ENCODE results near the gene KLHL8.
"Not testable (repeated sequence)": the region's sequence is repeated elsewhere in the genome, so short reads cannot be mapped to it uniquely, and the experiment has no call there.

Gene KLHL8

DNA sequence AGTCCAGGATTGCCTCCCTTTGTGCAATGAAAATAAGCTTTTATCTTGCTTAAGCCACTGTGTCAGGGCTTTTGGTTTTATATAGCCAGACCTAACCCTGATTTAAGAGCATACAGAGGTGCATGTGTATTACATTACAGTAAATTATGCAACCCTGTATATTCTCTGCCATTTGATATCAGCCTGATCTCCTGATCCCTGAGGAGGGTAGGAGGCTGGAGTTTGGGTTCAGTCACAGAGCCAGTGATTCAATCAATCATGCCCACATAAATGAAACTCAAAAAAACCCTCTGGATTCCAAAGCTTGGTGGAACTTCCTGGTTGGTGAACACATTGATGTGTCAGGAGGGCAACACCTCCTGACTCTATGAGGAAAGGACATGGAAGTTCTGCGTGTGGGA is 7.3 kb upstream of the KLHL8 start:
- no peak for FAIRE-seq

- FAIRE-seq: no peak
Measured at GRCh38 chr4:87225936-87226335, 5.5 kb upstream of the KLHL8 start.

GRCh38 chr4:87224141-87224923 is 3.9 kb upstream of the KLHL8 start:
- no peak for FAIRE-seq

- FAIRE-seq: no peak
Measured at GRCh38 chr4:87219632-87220093, 755 bp downstream of the KLHL8 start.

DNA sequence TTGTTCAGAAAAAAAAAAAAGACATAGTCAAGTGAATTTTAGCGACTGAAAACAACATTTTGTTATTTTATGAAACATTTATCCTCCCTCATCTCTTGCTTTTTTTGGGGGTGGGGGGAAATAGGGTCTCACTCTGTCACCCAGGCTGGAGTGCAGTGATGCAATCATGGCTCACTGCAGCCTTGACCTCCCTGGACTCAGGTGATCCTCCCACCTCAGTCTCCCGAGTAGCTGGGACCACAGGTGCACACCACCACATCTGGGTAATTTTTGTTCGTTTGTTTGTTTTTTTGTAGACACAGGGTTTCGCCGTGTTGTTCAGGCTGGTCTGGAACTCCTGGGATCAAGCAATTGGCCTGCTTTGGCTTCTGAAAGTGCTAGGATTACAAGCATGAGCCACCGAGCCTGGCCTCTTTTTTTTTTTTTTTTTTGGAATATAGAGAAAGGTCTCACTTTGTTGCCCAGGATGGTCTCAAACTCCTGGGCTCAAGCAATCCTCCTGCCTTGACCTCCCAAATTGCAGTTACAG is 3.1 kb downstream of the KLHL8 start:
- not testable (repeated sequence) for FAIRE-seq

DNA sequence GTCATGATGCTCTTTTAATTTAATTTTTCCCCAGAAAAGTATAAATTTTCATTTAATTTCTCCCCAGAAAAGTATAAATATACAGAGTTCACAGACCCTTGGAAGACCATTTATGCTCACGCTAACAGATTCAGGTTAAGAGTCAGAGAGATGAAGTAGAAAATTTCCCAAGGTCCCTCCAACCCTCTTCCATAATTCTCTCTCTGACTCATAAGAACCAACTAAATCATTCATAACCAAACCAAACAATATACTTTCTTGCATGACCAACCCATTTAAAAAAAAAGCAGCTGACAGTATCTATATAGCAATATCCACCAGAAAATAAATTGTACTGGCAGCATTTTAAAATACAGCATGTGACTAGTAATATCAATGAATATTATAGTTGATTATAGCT is 3.9 kb downstream of the KLHL8 start:
- no peak for FAIRE-seq

DNA sequence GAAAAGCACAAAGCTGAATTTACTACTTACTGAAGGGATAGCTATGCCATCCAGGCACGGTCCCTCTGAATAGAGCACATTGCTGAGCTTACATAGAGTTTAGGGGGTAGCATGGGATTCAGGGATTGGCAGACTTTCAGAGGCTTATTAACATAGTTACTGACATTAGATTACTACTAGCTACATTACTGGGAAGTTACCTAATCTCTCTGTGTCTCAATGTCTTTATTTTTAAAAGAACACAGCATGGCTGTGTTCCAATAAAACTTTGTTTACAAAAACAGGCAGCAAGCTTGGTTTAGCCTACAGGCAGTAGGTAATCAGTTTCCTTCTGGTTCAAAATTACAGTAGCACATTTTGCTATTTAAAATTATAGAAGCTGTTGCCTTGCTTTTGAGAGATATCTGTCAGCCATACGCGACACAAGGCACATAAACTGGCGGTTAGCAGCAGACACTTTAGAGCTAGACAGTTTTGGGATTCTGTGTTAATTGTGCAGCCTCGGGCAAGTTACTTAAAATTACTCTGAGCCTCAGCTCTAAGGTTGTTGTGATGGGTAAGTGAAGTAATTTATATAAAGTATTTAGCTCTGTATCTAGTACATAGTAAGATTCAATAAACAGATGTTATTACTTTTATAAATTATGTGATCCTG is 6.9 kb downstream of the KLHL8 start:
- FAIRE-seq: no peak

DNA sequence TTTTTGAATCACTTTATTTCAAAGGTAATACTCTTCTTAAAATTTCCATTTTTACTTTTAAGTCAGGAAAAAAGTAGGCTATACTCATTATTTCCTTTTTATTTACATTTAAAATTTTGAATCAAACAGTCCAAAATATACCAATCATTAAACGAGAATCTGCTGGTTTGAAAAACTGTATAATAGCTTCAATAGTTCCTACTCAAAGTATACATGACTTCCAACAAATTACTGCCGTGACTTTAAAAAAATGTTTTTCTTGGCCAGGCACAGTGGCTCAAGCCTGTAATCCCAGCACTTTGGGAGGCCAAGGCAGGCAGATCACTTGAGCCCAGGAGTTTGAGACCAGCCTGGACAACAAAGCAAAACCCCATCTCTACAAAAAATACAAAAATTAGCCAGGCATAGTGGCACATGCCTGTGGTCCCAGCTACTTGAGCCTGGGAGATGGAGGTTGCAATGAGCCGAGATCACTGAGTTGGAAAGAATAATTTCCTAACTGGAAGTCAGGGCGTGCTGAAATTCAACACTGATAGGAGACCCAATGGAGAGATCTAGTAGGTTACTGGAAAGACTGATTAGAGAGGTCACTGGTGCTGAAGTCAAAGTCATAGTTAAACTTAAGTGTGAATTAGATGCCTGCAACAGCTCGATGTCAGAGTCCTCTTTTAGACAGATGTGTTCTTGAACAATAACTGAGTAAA is 9.0 kb downstream of the KLHL8 start:
- no peak for FAIRE-seq

- no peak for FAIRE-seq
Measured at GRCh38 chr4:87209696-87210095, 10.7 kb downstream of the KLHL8 start.

DNA sequence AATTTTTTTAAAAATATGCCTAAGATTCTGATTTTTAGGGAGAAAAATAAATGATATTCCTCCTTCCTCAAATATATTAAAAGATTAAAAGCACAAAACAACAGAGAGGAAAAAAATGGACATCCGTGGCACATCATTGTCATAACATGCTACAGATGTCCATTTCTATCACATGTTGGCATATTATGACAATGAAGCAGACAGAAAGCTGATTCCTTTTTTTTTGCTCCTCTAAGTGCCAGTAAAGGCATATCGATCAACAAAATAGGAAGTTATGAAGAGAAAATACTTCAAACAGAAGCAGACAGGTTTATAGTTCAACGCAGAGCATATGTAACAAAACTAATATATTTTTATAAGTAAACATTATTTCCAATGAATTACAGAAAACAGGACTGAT is 11.2 kb downstream of the KLHL8 start:
- FAIRE-seq: no peak

GRCh38 chr4:87204559-87204958 is 15.9 kb downstream of the KLHL8 start:
- no peak for FAIRE-seq

DNA sequence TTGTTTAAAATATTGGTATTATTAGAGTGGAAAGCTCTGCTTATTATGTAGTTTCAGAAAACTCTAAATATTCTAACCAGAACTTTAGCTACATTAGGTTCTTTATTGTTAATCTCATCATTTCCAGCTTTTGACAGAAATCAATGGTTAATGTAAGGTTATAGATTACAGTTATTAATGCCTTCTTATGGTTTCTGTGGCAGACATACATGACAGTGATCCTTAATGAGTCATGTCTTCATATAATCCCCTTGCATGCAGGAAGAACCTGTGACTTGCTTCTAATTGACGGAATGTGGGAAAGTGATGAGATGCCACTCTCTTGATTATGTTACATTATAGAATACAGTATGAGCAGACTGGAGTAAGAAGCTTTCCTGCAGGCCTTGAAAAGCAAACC is 23.5 kb downstream of the KLHL8 start:
- peak; percentile 10 for FAIRE-seq

DNA sequence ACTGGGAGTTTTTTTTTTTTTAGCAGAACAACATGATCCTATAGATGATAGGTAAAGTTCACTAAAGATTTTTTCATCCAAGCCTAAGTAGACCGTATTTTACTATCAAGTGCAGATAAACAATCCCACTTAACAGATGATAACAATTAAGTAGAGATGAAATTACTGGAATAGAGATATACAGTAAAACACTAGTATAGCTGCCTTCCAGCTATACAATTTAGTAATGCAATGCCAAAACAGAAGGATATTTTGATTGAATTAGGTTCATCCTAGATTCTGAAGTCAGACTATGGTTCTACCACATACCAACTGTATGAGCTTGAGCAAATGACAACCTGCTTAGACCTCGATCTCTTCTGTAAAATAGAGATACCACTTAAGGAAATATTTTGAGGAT is 24.3 kb downstream of the KLHL8 start:
- FAIRE-seq: no peak

DNA sequence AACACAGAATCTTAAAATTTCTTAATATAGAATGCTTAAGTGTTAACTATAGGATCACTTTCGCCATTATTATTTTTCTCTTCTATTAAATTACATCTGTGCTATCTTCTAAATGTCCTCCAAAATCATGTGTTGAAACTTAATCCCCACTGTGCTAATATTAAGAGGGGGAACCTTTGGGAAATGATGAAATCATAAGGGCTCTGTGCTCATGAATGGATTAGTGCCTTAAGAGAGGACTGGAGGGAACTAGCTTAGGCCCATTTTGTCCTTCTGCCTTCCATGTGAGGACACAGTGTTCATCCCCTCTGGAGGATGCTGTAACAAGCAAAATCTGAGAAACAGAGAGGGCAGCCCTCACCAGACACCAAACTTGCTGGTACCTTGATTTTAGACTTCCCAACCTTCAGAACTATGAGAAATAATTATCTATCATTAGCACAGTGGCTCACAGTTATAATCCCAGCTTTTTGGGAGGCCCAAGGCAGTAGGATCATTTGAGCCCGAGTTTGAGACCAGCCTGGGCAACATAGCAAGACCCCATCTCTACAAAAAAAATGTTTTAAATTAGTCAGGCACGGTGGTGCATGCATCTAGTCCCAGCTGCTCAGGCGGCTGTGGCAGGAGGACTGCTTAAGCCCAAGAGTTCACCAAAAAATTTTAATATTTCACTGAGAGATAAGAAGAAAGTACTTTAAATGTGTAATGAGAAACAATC is 26.3 kb downstream of the KLHL8 start:
- no peak for FAIRE-seq

DNA sequence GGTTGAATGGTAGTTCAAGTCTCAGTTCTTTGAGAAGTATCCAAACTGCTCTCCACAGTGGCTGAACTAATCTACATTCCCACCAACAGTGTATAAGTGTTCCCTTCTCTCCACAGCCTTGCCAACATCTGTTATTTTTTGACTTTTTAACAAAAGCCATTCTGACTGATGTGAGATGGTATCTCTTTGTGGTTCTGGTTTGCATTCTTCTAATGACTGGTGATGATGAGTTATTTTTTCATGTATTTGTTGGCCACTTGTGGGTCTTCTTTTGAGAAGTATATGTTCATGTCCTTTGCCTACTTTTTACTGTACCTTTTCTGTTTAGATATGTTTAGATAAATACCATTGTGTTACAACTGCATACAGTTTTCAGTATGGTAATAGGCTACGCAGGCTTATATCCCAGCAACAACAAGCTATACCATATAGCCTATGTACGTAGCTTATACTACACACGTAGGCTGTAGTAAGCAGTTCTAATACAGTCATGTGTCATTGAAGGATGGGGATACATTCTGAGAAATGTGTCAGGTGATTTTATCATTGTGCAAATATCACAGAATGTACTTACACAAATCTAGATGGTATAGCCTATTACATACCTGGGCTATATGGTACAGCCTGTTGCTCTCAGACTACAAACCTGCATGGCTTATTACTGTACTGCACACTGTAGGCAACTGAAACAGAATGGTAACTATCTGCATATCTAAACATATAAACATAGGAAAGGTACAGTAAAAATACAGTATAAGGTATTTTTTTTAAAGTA is 28.1 kb downstream of the KLHL8 start:
- no peak for FAIRE-seq

GRCh38 chr4:87188932-87189331 is 31.5 kb downstream of the KLHL8 start:
- FAIRE-seq: no peak

- no peak for FAIRE-seq
Measured at GRCh38 chr4:87188048-87188447, 32.4 kb downstream of the KLHL8 start.

DNA sequence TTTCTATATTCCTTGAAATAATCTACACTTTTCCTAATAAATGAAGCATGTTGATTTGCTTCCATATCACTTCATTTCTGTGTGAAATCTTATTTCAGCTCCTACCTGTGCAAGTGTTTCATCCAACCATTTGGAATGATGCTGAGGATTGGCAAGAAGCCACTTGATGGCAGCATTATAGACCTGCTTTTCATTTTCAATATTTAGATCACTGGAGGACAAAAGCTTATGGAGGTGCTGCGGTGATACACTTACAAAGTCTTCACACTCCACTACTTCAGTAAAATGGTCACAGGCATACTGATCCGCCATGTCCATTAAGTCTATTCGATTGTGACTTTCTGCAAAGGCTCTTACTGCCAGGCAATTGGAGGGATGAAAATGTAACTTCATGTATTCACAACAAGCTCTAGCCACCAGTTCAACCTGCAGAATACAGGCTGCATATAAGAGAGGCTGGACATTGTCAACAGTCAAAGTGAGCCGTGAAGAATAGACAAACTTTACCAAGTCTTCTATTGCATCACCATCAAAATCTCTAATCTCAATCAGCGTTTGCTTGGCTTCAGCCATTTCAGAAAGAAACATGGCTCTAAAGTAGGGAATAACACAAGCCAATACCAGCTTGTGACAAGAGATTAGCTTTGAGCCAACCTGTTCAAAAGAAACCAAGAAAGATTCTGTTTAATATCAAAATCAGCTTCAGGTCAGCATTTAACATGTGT is 35.1 kb downstream of the KLHL8 start:
- FAIRE-seq: no peak

DNA sequence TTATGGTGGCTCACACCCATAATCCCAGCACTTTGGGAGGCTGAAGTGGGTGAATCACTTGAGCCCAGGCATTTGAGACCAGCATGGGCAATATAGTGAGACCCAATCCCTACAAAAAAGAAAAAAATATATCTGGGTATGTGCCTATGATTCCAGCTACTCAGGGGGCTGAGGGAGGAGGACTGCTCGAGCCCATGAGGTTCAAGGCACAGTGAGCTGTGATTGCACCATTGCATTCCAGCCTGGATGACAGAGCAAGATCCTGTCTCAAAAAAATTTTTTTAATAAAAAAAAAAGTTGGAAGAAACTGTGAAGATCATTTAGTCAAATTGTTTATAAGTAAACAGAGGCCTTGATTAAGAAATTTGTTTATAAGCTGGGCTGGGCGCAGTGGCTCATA is 39.7 kb downstream of the KLHL8 start:
- no peak for FAIRE-seq

DNA sequence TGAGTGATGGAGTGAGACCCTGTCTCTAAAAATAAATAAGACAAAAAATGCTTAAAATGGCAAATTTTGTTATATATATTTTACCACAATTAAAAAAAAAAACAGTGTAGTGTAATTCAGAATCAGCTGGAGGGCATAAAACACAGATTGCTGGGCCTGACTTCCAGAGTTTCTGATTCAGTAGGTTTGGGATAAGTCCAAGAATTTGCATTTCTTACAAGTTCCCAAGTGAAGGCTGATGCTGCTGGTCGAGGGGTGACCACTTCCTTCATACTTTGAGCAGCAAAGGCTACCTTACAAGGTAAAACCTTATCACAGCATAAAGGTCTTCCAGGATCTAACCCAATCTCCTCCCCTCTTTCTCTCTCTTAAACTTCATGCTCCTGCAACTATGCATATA is 40.7 kb downstream of the KLHL8 start:
- FAIRE-seq: no peak

GRCh38 chr4:87174672-87175071 is 45.7 kb downstream of the KLHL8 start:
- FAIRE-seq: no peak

All from colon (tissue), 2 donors.